Measurements from ENCODE around the gene WNT9B. TPM values are rescaled to one million over a fixed set of nuclear protein-coding genes. Genes with fewer than 3 reads are reported as not detected.

The WNT9B gene
- total and polyA plus RNA-seq, 2 experiments from 2014 or later = 0.17 TPM; not detected in 1

- H4K20me1 ChIP-seq (replicated peaks; ENCODE audit: insufficient read depth) = no peaks in the 10 kb centered on the region; the same call in 1 of the 2 replicates
- TF ChIP-seq JUNB (IDR thresholded peaks at IDR 0.05; ENCODE audit: unreplicated experiment) (no peak), NANOG (IDR thresholded peaks at IDR 0.05; ENCODE audit: borderline replicate concordance) (no peak), ETS1 (IDR thresholded peaks at IDR 0.05) (no peak), EZH2phosphoT487 (IDR thresholded peaks at IDR 0.05; ENCODE audit: unreplicated experiment) (no peak), ZNF114 (CRISPR knock-in tag; IDR thresholded peaks at IDR 0.05) (no peak)
- no peaks in the 10 kb centered on the region for H3K36me3 ChIP-seq (ENCODE audit: insufficient read depth)
- H3K27ac ChIP-seq (ENCODE audit: low read depth) = no peak overlapping the region
- no peak overlapping the region for H3K27ac Mint-ChIP-seq
- H3K36me3 Mint-ChIP-seq (ENCODE audit: low read depth) = no peaks in the 10 kb centered on the region
- H3K27me3 Mint-ChIP-seq (ENCODE audit: insufficient read depth, low read depth, poor library complexity) = peaks cover 57% of the 10 kb centered on the region
- ATAC-seq (no peak), DNase-seq (ENCODE audit: low spot score) (no peak)
- H3K4me3 ChIP-seq = no peak overlapping the region
- no peaks in the 10 kb centered on the region for H3K9me2 ChIP-seq (ENCODE audit: insufficient read depth)
- peaks cover 21% of the 10 kb centered on the region for H3K4me1 Mint-ChIP-seq
- H3K4me2 ChIP-seq = no peak overlapping the region
- peaks cover 16% of the 10 kb centered on the region for H3K4me1 ChIP-seq (ENCODE audit: insufficient read depth)
- no peaks in the 10 kb centered on the region for H3K79me2 ChIP-seq (replicated peaks; ENCODE audit: insufficient read depth)
- peaks cover 57% of the 10 kb centered on the region for H3K27me3 ChIP-seq (ENCODE audit: insufficient read depth)
- no peak overlapping the region for H3K4me3 Mint-ChIP-seq
- no peak overlapping the region for H2AFZ ChIP-seq
- H3K9me3 Mint-ChIP-seq = no peaks in the 10 kb centered on the region
- H3F3A ChIP-seq (replicated peaks; ENCODE audit: low read depth) = peaks cover 28% of the 10 kb centered on the region
Observed at GRCh38 chr17:46823657-46824056, 27.7 kb upstream of the WNT9B start.

- peaks cover 17% of the 10 kb centered on the region for H3K4me1 Mint-ChIP-seq
- no peaks in the 10 kb centered on the region for H3K9me3 Mint-ChIP-seq
Observed at GRCh38 chr17:46826116-46826515, 25.3 kb upstream of the WNT9B start.

More at GRCh38 chr17:46826116-46826515, 25.3 kb upstream of the WNT9B start:
- Histone ChIP-seq H3K4me3 (no peak overlapping the region), H2AFZ (no peak overlapping the region), H3K4me1 (ENCODE audit: insufficient read depth) (peaks cover 5% of the 10 kb centered on the region), H3K9me2 (ENCODE audit: insufficient read depth) (no peaks in the 10 kb centered on the region), H3K4me2 (no peak overlapping the region), H3F3A (replicated peaks; ENCODE audit: low read depth) (peaks cover 11% of the 10 kb centered on the region; the same call in 1 of the 2 replicates), H4K20me1 (replicated peaks; ENCODE audit: insufficient read depth) (no peaks in the 10 kb centered on the region; the same call in 1 of the 2 replicates), H3K27me3 (ENCODE audit: insufficient read depth) (peaks cover 33% of the 10 kb centered on the region), H3K27ac (ENCODE audit: low read depth) (no peak overlapping the region), H3K36me3 (ENCODE audit: insufficient read depth) (no peaks in the 10 kb centered on the region), H3K79me2 (replicated peaks; ENCODE audit: insufficient read depth) (no peaks in the 10 kb centered on the region)
- peaks cover 42% of the 10 kb centered on the region for H3K27me3 Mint-ChIP-seq (ENCODE audit: insufficient read depth, low read depth, poor library complexity)
- TF ChIP-seq POLR2AphosphoS5 (IDR thresholded peaks at IDR 0.05; ENCODE audit: low read depth) (no peak), NANOG (IDR thresholded peaks at IDR 0.05; ENCODE audit: borderline replicate concordance) (no peak), EZH2phosphoT487 (IDR thresholded peaks at IDR 0.05; ENCODE audit: unreplicated experiment) (no peak), ETS1 (IDR thresholded peaks at IDR 0.05) (no peak), EZH2 (IDR thresholded peaks at IDR 0.05; ENCODE audit: low read depth, unreplicated experiment) (no peak), STAT1 (IDR thresholded peaks at IDR 0.05; ENCODE audit: unreplicated experiment) (no peak), ZNF114 (CRISPR knock-in tag; IDR thresholded peaks at IDR 0.05) (no peak), ZNF331 (CRISPR knock-in tag; IDR thresholded peaks at IDR 0.05; ENCODE audit: low read depth) (no peak), JUNB (IDR thresholded peaks at IDR 0.05; ENCODE audit: unreplicated experiment) (no peak), CREB1 (CRISPR knock-in tag; IDR thresholded peaks at IDR 0.05; ENCODE audit: low read depth) (no peak), CTCF (conservative IDR thresholded peaks at IDR 0.05; ENCODE audit: low read depth in 2 of 2) (no peak), ZNF462 (CRISPR knock-in tag; IDR thresholded peaks at IDR 0.05) (no peak)
- H3K36me3 Mint-ChIP-seq (ENCODE audit: low read depth) = no peaks in the 10 kb centered on the region
- no peak overlapping the region for H3K4me3 Mint-ChIP-seq
- ATAC-seq (no peak), DNase-seq (ENCODE audit: low spot score) (no peak)
- H3K27ac Mint-ChIP-seq = no peak overlapping the region

Data from GM23338 (cell line).